Neural crest cell (in vitro differentiated cells): ENCODE measurements around the gene NFKBIE. TPM values are rescaled to one million over a fixed set of nuclear protein-coding genes. Genes with fewer than 3 reads are reported as not detected.

Experiments used
- DNase-seq: peaks from one replicate; pipeline ENCODE4 v3.0.0; 2021; ENCODE audit warnings: low read depth, mixed read lengths, low spot score
- H3K27ac Mint-ChIP-seq: one replicate; pipeline ENCODE4 v1.8.0; 2021; ENCODE audit warnings: mild to moderate bottlenecking, mixed read lengths; ENCODE audit not compliant: unreplicated experiment
- H3K27me3 Mint-ChIP-seq: 2 replicates; pipeline ENCODE4 v1.8.0; 2021; ENCODE audit warnings: low read depth, mild to moderate bottlenecking, mixed read lengths
- H3K36me3 Mint-ChIP-seq: 2 replicates; pipeline ENCODE4 v1.8.0; 2021; ENCODE audit warnings: low read depth, mild to moderate bottlenecking, mixed read lengths
- H3K4me1 Mint-ChIP-seq: 2 replicates; pipeline ENCODE4 v1.8.0; 2021; ENCODE audit warnings: mixed read lengths
- H3K4me3 Mint-ChIP-seq: one replicate; pipeline ENCODE4 v1.8.0; 2021; ENCODE audit warnings: mild to moderate bottlenecking, mixed read lengths
- H3K9me3 Mint-ChIP-seq: 2 replicates; pipeline ENCODE4 v1.8.0; 2021; ENCODE audit warnings: mixed read lengths
- total RNA-seq: library from RNA; stranded (reverse); gene quantifications from 2 replicates; pipeline ENCODE4 v1.2.1, GENCODE V29; 2021
- TF ChIP-seq, protein P1 (sequence below): fragments of 200-600 bp; sonication (generic); conservative IDR thresholded peaks from 2 replicates; pipeline ENCODE4 v1.5.0; 2021; ENCODE audit warnings: antibody characterized with exemption, mild to moderate bottlenecking

Gene NFKBIE
- total RNA-seq, 1 donor from 2014 or later = 20.2 TPM

DNA sequence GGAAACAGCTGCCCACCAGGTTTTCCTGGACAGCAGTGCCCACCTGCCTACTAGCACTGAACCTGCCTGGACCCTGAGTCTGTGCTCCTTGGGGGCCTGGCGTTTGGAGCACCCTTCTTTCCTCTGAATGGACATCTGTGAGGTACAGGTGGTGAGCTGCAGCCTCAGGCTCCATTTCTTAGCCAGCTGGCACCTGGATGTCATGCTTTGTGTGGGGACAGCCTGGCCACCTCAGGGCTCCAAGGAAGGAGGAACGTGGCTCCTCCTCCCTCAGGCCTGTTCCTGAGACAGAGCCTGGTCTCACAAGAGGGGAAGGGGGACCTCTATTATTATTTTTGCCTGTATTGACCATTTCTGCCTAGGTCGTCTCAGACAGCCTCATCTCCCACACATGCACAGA, 13.0 kb upstream of the NFKBIE start:
- Mint-ChIP-seq H3K4me1 (peaks cover 6% of the 10 kb centered on the region), H3K4me3 (no peak overlapping the region), H3K27ac (no peak overlapping the region), H3K9me3 (no peaks in the 10 kb centered on the region), H3K36me3 (peaks cover 4% of the 10 kb centered on the region), H3K27me3 (peaks cover 23% of the 10 kb centered on the region)
- no peak for DNase-seq
- TF ChIP-seq, protein P1, sequence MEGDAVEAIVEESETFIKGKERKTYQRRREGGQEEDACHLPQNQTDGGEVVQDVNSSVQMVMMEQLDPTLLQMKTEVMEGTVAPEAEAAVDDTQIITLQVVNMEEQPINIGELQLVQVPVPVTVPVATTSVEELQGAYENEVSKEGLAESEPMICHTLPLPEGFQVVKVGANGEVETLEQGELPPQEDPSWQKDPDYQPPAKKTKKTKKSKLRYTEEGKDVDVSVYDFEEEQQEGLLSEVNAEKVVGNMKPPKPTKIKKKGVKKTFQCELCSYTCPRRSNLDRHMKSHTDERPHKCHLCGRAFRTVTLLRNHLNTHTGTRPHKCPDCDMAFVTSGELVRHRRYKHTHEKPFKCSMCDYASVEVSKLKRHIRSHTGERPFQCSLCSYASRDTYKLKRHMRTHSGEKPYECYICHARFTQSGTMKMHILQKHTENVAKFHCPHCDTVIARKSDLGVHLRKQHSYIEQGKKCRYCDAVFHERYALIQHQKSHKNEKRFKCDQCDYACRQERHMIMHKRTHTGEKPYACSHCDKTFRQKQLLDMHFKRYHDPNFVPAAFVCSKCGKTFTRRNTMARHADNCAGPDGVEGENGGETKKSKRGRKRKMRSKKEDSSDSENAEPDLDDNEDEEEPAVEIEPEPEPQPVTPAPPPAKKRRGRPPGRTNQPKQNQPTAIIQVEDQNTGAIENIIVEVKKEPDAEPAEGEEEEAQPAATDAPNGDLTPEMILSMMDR = no peak

DNA sequence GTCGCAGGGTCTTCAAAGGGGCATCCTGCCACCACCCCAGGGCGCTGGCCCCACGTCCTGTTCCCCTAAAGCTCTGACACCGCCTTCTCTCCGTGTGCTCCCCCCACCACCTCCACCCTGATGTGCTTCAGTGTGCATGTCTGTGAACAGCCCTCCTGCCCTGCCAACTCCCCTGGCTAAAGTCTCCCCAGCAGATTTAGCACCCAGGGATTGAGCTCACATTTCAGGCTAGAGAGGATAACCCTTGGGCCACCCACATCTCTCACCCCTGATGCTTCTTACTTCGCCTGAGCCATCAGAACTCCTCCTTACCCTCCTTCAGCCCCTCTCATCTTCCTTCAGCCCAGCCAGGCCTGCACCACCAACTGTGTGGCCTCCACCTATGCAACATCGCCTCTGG, 12.4 kb upstream of the NFKBIE start:
- peaks cover 7% of the 10 kb centered on the region for H3K4me1 Mint-ChIP-seq
- TF ChIP-seq, protein P1 = no peak
- H3K27ac Mint-ChIP-seq = no peak overlapping the region
- DNase-seq = no peak
- H3K4me3 Mint-ChIP-seq = no peak overlapping the region
- peaks cover 4% of the 10 kb centered on the region for H3K36me3 Mint-ChIP-seq
- no peaks in the 10 kb centered on the region for H3K9me3 Mint-ChIP-seq
- peaks cover 23% of the 10 kb centered on the region for H3K27me3 Mint-ChIP-seq

- Mint-ChIP-seq H3K36me3 (peaks cover 4% of the 10 kb centered on the region), H3K27me3 (peaks cover 21% of the 10 kb centered on the region), H3K27ac (peak overlapping the region; percentile 84), H3K9me3 (no peaks in the 10 kb centered on the region), H3K4me3 (peak overlapping the region; percentile 38), H3K4me1 (peaks cover 14% of the 10 kb centered on the region)
- TF ChIP-seq, protein P1 = no peak
- no peak for DNase-seq
These were observed 11.6 kb upstream of the NFKBIE start for GRCh38 chr6:44276667-44277640.

DNA sequence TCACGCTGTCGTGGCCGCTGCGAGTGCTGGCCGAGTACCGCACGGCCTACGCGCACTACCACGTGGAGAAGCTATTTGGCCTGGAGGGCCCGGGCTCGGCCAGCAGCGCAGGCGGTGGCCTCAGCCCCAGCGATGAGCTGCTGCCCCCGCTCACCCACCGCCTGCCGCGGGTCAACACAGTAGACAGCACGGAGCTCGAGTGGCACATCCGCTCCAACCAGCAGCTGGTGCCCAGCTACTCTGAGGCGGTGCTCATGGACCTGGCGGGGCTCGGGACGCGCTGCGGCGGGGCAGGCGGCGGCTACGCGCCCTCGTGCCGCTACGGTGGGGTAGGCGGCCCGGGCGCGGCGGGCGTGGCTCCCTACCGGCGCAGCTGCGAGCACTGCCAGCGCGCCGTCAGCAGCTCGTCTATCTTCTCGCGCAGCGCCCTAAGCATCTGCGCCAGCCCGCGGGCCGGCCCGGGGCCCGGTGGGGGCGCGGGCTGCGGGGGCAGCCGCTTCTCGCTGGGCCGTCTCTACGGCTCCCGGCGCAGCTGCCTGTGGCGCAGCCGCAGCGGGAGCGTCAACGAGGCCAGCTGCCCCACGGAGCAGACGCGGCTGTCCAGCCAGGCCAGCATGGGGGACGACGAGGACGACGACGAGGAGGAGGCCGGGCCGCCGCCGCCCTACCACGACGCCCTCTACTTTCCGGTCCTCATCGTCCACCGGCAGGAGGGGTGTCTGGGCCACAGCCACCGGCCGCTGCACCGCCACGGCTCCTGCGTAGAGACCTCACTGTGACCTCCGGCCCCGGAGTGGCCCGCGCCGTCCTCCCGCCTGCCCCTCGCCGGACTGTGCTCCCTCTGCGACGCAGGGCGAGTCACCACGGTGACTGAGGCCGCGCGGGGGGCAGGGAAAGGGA, 10.6 kb upstream of the NFKBIE start:
- Mint-ChIP-seq H3K36me3 (peaks cover 4% of the 10 kb centered on the region), H3K27ac (no peak overlapping the region), H3K4me3 (no peak overlapping the region), H3K4me1 (peaks cover 23% of the 10 kb centered on the region), H3K27me3 (peaks cover 19% of the 10 kb centered on the region), H3K9me3 (no peaks in the 10 kb centered on the region)
- no peak for DNase-seq
- TF ChIP-seq, protein P1 = no peak

DNA sequence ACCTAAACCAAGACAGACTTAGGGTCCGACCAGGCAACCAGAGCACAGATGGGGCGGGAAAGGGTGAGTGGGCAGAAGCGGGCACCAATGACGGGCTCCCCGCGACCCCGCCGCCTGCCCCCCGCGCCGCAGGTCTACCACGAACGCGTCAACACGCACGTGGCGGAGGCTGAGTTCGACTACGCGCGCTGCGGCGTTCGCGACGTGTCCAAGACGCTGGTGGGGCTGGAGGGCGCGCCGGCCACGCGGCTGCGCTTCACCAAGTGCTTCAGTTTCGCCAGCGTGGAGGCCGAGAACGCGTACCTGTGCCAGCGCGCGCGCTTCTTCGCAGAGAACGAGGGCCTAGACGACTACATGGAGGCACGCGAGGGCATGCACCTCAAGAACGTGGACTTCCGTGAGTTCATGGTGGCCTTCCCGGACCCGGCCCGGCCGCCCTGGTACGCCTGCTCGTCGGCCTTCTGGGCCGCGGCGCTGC, 10.0 kb upstream of the NFKBIE start:
- H3K27me3 Mint-ChIP-seq = peaks cover 13% of the 10 kb centered on the region

More for the DNA sequence above, 10.0 kb upstream of the NFKBIE start:
- peaks cover 23% of the 10 kb centered on the region for H3K4me1 Mint-ChIP-seq
- H3K27ac Mint-ChIP-seq = no peak overlapping the region
- H3K36me3 Mint-ChIP-seq = peaks cover 4% of the 10 kb centered on the region
- no peak for DNase-seq
- TF ChIP-seq, protein P1 = no peak
- no peak overlapping the region for H3K4me3 Mint-ChIP-seq
- no peaks in the 10 kb centered on the region for H3K9me3 Mint-ChIP-seq
